ENCODE results near the gene SHMT2. TPM values are rescaled to one million over a fixed set of nuclear protein-coding genes. Genes with fewer than 3 reads are reported as not detected.

The SHMT2 gene
- total and polyA plus RNA-seq, 2 of the 13 experiments (the other 11 are each of a cell fraction or from before 2014, with no cell fraction given): 181 to 393 TPM

DNA sequence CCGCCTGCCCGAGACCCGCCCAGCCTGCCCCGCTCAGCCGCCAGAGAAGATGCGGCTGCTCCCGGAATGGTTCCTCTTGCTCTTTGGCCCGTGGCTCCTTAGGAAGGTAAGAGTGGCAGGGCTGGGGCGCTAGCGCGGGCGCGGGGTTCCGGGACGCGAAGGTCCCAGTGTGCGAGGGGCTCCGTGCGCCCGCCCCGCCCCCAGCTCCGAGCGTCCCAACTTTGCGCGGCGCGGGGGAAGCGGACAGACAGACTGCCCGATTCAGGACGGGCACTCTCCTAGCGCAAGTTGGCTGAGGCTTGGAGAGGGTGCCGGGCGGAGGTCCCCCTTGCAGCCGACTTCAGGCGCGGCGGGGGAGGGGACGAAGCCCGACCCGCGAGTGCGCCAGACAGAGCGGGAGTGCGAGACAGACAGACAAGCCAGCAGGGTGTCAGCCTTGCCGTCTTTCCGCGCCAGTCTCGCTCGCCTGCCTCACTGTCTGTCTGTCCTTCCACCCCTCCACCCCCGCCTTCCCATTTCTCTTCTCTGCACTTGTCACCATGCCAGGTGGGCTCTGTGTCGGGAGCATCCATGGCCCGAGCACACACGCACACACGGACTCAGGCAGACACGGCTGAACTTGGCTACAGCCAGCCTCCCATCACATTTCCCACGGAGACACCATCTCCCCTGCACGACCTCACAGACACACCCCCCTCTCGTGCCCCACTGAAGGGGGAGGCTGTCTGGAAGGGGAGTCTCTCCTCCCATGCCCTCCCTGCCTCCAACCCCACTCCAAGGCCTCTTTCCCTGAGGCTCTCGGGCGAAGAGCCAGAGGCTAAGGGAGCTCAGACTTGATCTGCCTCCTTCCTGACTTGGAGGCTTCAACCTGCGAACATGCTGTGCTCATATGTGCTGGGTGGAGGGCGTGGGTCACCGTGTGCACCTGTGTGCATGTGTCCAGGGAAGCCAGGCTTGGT, 12.3 kb upstream of the SHMT2 start (continued):
- TF ChIP-seq, protein P1, sequence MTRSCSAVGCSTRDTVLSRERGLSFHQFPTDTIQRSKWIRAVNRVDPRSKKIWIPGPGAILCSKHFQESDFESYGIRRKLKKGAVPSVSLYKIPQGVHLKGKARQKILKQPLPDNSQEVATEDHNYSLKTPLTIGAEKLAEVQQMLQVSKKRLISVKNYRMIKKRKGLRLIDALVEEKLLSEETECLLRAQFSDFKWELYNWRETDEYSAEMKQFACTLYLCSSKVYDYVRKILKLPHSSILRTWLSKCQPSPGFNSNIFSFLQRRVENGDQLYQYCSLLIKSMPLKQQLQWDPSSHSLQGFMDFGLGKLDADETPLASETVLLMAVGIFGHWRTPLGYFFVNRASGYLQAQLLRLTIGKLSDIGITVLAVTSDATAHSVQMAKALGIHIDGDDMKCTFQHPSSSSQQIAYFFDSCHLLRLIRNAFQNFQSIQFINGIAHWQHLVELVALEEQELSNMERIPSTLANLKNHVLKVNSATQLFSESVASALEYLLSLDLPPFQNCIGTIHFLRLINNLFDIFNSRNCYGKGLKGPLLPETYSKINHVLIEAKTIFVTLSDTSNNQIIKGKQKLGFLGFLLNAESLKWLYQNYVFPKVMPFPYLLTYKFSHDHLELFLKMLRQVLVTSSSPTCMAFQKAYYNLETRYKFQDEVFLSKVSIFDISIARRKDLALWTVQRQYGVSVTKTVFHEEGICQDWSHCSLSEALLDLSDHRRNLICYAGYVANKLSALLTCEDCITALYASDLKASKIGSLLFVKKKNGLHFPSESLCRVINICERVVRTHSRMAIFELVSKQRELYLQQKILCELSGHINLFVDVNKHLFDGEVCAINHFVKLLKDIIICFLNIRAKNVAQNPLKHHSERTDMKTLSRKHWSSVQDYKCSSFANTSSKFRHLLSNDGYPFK (CRISPR knock-in tag; IDR thresholded peaks at IDR 0.05; ENCODE audit: borderline replicate concordance): no peak
- TF ChIP-seq FLYWCH1 (CRISPR knock-in tag; IDR thresholded peaks at IDR 0.05) (no peak), SCMH1 (CRISPR knock-in tag; IDR thresholded peaks at IDR 0.05; ENCODE audit: borderline replicate concordance) (no peak), NR1H2 (CRISPR knock-in tag; IDR thresholded peaks at IDR 0.05; ENCODE audit: borderline replicate concordance, low read depth) (no peak), ZNF143 (CRISPR knock-in tag; IDR thresholded peaks at IDR 0.05) (no peak), NFRKB (IDR thresholded peaks at IDR 0.05) (no peak), ZNF282 (IDR thresholded peaks at IDR 0.05; ENCODE audit: partially characterized antibody) (no peak), KDM5A (IDR thresholded peaks at IDR 0.05; ENCODE audit: borderline replicate concordance, low read length) (no peak), PHF20 (CRISPR knock-in tag; IDR thresholded peaks at IDR 0.05) (no peak), ISX (CRISPR knock-in tag; conservative IDR thresholded peaks at IDR 0.05) (no peak), KDM2A (CRISPR knock-in tag; IDR thresholded peaks at IDR 0.05; ENCODE audit: borderline replicate concordance, low read depth) (0 out of 2 replicates have a peak, but pooled peaks have one; percentile 11), SIN3B (IDR thresholded peaks at IDR 0.05; ENCODE audit: low read length) (no peak), RBAK (CRISPR knock-in tag; IDR thresholded peaks at IDR 0.05) (no peak), MTA1 (CRISPR knock-in tag; IDR thresholded peaks at IDR 0.05; ENCODE audit: borderline replicate concordance) (0 out of 2 replicates have a peak, but pooled peaks have one; percentile 18), MAZ (IDR thresholded peaks at IDR 0.05; ENCODE audit: borderline replicate concordance, low read depth, low read length) (no peak), MAZ (CRISPR knock-in tag; IDR thresholded peaks at IDR 0.05; ENCODE audit: low read depth) (0 out of 2 replicates have a peak, but pooled peaks have one; percentile 9), HOXA3 (CRISPR knock-in tag; IDR thresholded peaks at IDR 0.05) (no peak), ZNF879 (CRISPR knock-in tag; IDR thresholded peaks at IDR 0.05) (no peak), ZNF224 (CRISPR knock-in tag; IDR thresholded peaks at IDR 0.05) (no peak), CENPT (CRISPR knock-in tag; IDR thresholded peaks at IDR 0.05; ENCODE audit: low read depth) (no peak), ONECUT2 (CRISPR knock-in tag; IDR thresholded peaks at IDR 0.05) (no peak), ZSCAN22 (CRISPR knock-in tag; IDR thresholded peaks at IDR 0.05) (no peak)
- TF ChIP-seq, protein P2, sequence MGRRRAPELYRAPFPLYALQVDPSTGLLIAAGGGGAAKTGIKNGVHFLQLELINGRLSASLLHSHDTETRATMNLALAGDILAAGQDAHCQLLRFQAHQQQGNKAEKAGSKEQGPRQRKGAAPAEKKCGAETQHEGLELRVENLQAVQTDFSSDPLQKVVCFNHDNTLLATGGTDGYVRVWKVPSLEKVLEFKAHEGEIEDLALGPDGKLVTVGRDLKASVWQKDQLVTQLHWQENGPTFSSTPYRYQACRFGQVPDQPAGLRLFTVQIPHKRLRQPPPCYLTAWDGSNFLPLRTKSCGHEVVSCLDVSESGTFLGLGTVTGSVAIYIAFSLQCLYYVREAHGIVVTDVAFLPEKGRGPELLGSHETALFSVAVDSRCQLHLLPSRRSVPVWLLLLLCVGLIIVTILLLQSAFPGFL (CRISPR knock-in tag; IDR thresholded peaks at IDR 0.05): no peak
- TF ChIP-seq, protein P3, sequence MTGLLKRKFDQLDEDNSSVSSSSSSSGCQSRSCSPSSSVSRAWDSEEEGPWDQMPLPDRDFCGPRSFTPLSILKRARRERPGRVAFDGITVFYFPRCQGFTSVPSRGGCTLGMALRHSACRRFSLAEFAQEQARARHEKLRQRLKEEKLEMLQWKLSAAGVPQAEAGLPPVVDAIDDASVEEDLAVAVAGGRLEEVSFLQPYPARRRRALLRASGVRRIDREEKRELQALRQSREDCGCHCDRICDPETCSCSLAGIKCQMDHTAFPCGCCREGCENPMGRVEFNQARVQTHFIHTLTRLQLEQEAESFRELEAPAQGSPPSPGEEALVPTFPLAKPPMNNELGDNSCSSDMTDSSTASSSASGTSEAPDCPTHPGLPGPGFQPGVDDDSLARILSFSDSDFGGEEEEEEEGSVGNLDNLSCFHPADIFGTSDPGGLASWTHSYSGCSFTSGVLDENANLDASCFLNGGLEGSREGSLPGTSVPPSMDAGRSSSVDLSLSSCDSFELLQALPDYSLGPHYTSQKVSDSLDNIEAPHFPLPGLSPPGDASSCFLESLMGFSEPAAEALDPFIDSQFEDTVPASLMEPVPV (CRISPR knock-in tag; IDR thresholded peaks at IDR 0.05): no peak
- TF ChIP-seq, protein P4, sequence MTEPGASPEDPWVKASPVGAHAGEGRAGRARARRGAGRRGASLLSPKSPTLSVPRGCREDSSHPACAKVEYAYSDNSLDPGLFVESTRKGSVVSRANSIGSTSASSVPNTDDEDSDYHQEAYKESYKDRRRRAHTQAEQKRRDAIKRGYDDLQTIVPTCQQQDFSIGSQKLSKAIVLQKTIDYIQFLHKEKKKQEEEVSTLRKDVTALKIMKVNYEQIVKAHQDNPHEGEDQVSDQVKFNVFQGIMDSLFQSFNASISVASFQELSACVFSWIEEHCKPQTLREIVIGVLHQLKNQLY (CRISPR knock-in tag; IDR thresholded peaks at IDR 0.05): no peak

Data from HepG2 (cell line).